Activated CD8-positive, alpha-beta memory T cell treated with anti-CD3 and anti-CD28 coated beads, Interleukin-2, amount 50 U/mL, for 48 hours (primary cell): ENCODE data around the gene ANKRD2.
"Not testable (repeated sequence)": the region's sequence is repeated elsewhere in the genome, so short reads cannot be mapped to it uniquely, and the experiment has no call there.

Experiments
- DNase-seq: peaks from one replicate; pipeline ENCODE4 v3.0.0-alpha.2; 2020

Gene ANKRD2

DNA sequence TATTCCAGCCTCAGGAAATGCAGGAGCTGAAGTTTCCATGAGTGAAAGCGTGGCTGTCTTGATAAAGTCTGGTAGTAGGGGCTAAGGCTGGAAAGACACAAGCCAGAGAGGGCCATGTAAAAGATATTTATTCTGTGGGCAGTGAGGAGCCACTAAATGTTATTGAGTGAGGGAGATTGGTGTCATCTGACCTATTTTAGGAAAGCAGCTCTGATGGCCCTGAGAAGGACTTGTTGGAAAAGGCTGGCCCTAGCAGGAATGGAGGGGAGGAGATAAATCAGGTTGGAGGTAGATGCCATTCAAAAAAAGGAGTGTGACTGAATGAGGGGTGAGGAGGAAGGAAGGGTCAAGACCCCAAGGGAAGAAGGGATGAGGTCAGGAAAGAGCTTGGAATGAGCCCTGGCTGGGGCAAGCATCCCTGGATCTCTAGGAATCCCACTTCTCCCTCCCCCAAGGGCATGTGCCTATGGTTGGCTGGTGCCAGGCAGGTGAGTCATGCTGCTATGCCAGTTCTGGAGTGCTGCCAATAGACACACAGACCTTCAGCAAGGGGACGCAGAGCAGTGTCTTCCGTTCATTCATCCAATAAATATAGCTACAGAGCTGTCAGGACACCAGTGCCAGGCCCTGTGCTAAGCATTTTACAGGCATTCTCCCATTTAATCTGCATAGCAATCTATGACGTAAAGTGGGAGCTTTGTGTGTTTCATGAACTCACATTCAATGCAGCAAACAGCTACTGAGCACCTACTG lies 2.0 kb downstream of the ANKRD2 start:
- DNase-seq, result no peak

DNA sequence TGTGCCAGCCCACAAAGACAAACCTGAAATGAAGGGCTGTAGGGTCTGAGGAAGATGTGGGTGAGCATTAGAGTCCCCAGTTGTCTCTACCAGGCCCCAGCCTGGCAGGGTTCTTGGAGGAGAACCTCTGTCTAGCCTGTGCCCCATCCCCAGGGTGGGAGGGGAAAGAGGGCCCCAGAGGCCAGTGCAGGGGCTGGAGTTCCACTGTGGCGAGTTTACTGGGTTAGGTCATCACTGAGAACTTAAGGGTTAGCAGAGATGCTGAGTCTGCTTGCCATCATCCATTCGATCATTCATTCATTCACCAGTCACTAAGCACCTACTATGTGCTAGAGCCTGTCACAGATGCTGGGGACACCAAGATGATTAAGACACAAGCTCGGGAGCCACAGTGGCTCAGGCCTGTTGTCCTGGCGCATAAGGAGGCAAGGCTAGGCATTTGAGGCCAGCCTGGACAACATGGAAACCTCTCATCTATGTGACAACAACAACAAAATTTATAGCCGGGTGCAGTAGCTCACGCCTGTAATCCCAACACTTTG lies 2.6 kb downstream of the ANKRD2 start:
- DNase-seq, result no peak

DNA sequence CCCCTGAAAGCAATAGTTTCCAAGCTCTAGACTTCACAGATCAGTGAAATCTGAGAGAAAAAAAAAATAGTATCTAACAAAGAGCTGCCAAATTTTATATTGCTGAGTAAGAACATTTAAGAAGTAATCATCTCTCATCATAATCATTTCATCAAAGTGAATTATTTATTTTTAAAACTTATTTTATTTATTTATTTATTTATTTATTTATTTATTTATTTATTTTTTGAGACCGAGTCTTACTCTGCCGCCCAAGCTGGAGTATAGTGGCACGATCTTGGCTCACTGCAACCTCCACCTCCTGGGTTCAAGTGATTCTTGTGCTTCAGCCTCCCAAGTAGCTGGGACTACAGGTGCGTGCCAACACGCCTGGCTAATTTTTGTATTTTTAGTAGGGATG lies 3.9 kb downstream of the ANKRD2 start:
- not testable (repeated sequence) for DNase-seq

DNA sequence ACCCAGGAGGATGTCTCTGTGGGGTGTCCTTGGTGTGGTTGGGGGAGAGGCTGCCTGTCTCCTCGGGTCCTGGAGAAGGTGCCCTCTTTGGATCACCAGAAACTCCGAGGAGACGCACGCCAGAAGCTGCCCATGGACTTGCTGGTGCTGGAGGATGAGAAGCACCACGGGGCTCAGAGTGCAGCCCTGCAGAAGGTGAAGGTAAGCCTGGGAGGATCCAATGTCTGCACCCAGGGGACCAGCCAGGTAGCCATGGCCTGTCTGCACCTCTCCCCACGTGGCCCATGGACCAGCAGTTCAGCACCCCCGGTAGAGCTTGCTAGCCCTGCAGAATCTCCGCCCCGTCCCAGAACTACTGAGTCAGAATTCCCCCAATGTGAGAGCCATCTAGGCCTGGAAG lies 5.1 kb downstream of the ANKRD2 start:
- DNase-seq, result no peak

DNA sequence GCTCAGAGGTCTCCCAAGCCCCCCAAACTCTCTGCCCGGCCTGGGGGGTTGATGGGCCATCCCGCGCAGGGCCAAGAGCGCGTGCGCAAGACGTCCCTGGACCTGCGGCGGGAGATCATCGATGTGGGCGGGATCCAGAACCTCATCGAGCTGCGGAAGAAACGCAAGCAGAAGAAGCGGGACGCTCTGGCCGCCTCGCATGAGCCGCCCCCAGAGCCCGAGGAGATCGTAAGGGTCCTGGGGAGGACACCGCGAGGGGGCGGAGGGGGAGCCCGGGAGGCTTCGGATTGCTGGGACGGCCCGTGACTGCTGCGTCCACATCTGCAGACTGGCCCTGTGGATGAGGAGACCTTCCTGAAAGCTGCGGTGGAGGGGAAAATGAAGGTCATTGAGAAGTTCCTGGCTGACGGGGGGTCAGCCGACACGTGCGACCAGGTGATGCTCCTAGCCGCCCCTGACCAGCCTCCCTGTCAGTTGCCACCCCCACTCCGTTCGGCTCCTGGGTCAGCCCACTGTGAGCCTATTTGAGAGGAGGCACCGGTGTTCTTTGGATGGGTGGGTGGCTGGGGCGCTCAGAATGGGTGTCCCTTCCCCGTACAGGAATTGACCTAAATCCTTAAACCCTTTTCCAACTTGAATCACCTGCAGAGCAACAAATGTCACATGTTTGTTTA lies 5.7 kb downstream of the ANKRD2 start:
- DNase-seq, result no peak

GRCh38 chr10:97580421-97581367 lies 8.1 kb downstream of the ANKRD2 start:
- no peak for DNase-seq

DNA sequence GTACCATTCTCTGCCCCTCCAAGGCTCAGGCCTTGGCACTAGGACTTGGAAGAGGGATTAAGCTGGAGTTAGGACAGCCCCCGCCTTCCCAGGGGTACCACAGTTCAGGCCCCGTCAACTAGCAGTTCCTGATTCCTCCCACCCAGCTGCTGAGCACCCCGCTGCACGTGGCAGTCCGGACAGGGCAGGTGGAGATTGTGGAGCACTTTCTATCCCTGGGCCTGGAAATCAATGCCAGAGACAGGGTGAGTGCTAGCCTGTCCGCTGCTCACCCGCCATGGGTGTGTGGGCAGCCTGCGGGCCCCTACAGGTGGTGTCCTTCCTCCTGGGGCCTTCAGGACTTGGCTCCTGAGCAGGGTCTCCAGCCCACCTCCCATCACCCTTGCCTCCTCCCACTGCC lies 9.6 kb downstream of the ANKRD2 start:
- no peak for DNase-seq

DNA sequence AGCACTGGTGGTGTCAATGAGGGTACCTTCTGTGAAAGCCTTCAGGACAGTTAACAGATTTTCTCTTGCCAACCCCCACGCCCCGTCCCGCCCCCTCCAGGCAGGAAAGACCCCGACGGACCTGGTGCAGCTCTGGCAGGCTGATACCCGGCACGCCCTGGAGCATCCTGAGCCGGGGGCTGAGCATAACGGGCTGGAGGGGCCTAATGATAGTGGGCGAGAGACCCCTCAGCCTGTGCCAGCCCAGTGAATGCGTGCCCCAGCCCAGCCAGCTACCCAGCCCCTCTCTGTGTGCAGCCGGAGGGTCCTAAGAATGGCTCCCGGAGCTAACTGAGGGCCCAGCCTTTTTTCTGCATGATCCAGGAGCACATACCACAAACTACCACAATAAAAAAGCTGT lies 10.9 kb downstream of the ANKRD2 start:
- DNase-seq, result no peak

DNA sequence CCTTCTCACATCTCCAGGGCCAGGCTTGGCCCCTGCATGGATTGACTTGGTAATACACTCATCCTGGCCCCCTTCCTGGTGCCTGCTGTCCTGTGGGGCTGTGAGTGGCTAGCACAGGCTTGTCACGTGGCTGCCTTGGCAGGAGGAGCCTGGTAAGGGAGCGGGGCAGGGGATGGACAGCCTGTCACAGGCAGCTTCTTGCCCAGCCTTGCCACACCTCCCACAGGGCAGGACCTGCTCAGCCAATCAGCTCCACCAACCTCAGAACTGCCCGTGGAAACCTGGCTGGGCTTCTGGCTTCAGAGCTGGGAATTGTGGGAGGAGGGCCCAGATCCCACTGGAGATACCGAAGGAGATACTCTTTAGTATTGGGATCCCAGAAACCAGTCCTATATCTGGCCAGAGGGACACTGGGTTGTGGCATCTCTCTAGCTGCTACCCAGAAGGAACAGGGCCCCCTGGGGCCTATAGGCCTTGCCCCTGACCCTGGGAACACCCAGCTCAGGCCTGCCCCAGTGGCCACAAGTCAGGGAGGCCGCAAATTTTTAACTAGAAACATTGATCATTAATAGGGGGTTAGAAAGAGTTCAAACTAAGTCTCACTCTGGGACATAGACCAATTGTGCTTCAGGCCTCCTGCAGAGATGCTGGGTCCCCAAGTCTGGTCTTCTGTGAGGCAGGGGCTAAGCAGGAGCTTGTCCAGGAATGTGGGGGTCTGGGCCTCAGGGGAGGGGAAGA lies 11.7 kb downstream of the ANKRD2 start, which contains the start of gene HOGA1:
Gene HOGA1, plus strand, starts transcription at position 330 of the 738 bp plus-strand sequence. Its CDS starts 315 bp downstream, at position 645.
- no peak for DNase-seq

GRCh38 chr10:97584798-97585438 lies 12.3 kb downstream of the ANKRD2 start:
- DNase-seq, result no peak

DNA sequence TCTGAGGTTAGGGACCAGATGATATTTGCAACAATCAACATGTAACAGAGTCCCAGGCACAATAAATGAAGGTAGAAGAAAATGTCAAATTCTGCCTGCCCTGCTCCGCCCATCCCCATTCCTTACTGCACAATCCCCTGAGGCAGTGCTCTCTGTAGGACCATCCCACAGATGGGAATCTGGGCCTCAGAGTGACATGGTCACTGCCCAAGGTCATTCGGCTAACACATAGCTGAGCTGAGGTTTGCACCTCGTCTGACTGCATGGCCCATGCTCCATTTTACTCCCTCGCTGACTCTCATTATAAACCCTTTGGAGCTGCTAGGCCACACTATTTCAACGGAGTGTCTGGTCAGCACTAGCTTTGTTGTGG lies 12.8 kb downstream of the ANKRD2 start:
- no peak for DNase-seq

DNA sequence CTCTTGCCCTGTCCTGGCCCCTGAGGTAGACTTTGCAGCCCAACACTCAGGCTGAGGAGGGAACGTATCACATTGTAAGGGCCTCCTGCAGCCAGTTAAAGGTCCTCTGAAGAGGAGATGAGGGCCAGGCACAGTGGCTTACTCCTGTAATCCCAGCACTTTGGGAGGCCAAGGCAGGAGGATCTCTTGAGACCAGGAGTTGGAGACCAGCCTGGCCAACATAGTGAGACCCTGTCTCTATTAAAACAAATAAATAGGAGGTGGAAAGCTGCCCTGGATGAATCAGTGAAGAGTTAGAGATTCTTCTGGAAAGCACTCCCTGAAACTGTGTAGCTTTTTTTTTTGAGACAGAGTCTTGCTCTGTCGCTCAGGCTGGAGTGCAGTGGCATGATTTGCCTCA lies 14.6 kb downstream of the ANKRD2 start:
- no peak for DNase-seq

GRCh38 chr10:97589479-97589878 lies 16.9 kb downstream of the ANKRD2 start, which contains the start of gene C10orf62:
Gene C10orf62, plus strand, starts transcription at chr10:97589721. Its CDS starts 177 bp downstream, at chr10:97589898.
- no peak for DNase-seq

- no peak for DNase-seq
Measured at GRCh38 chr10:97590082-97590747, 17.6 kb downstream of the ANKRD2 start.

DNA sequence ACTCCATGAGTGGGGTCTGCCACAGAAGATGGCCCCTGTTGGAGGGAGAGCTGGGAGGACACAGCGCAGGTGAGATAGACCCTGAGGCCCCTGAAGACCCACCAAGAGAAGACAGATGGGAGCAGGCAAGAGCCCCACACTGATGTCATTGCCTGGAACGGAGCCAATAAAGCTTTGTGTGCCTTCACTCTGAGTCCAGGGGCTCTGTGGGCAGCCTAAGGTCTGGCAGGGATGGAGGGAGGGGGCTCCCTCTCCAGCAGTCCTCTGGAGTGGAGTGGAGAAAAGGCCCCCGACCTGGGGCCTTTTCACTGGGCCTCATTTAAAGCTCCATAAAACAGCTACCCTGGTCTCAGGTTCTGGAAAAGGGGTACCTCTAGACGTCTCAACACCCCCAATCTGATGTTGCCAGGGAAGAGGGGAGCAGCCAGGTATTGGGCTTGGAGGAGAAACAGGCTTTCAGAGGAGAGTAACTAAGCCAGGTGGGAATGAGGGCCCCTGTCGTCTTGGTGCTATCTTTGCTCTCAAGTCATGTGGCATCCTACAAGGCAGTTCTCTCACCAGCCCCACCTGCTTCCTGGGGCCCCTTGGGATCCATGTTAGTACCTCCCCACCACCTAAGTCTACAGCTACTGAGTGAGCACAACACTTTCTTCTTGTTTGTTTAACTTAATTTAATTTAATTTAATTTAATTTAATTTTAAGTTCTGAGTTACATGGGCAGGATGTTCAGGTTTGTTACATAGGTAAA lies 18.3 kb downstream of the ANKRD2 start:
- DNase-seq, result no peak

DNA sequence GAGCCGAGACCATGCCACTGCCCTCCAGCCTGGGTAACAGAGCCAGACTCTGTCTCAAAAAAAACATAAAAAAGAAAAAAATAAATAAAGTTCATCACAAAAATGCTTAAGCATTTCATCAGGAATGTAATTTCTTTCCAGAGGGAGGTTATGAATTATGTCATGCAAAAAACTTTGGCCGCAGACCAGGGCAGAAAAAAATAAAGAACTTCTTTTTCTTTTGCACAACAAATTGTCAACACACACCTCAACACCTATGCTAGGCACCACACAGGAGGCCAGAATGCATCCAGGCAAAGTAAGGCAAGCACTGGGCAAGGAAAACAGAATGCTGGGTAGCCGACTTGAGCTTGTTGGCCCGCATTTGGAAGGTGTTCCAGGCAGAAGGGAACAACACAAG lies 20.8 kb downstream of the ANKRD2 start:
- no peak for DNase-seq

- no peak for DNase-seq
Measured at GRCh38 chr10:97596101-97597082, 23.8 kb downstream of the ANKRD2 start.

- no peak for DNase-seq
Measured at GRCh38 chr10:97597778-97598177, 25.2 kb downstream of the ANKRD2 start.
